Upper lobe of right lung (tissue), 1 donor: Measurements from ENCODE around the gene MICAL1. TPM values are rescaled to one million over a fixed set of nuclear protein-coding genes. Genes with fewer than 3 reads are reported as not detected.

Experiments used
- ATAC-seq: fragments of 200-7000 bp; cut with Tn5 transposase; one replicate; pipeline ENCODE4 v1.9.1; 2020; ENCODE audit warnings: mild to moderate bottlenecking, moderate library complexity
- DNase-seq: peaks from one replicate; pipeline ENCODE4 v3.0.0-alpha.2; 2020
- H3K27ac ChIP-seq: fragments of 200-600 bp; one replicate; pipeline ENCODE4 v1.8.0; 2022
- H3K27me3 ChIP-seq: fragments of 200-600 bp; one replicate; pipeline ENCODE4 v1.8.0; 2022; ENCODE audit warnings: mild to moderate bottlenecking
- H3K36me3 ChIP-seq: fragments of 200-600 bp; one replicate; pipeline ENCODE4 v1.8.0; 2022
- H3K4me1 ChIP-seq: fragments of 200-600 bp; one replicate; pipeline ENCODE4 v1.8.0; 2022
- H3K4me3 ChIP-seq: fragments of 200-600 bp; one replicate; pipeline ENCODE4 v1.8.0; 2022; ENCODE audit warnings: mild to moderate bottlenecking
- H3K9me3 ChIP-seq: fragments of 200-600 bp; one replicate; pipeline ENCODE4 v1.8.0; 2022
- intact Hi-C: fragments of 100-400 bp; cut with DNase I; formaldehyde crosslinking; loops from one replicate; pipeline ENCODE4 v1.11.0; 2022
- total RNA-seq: library from RNA; stranded (reverse); fragmentation: NEBNext Ultra II Directional; extraction: Animal tissue kit (Norgen Biotek cat#: 25700); gene quantifications from one replicate; pipeline ENCODE4 v1.2.1, GENCODE V29; 2021
- TF ChIP-seq, protein P1 (sequence below): fragments of 200-600 bp; IDR thresholded peaks from one replicate; pipeline ENCODE4 v1.8.0; 2022; ENCODE audit warnings: antibody characterized with exemption
- donor health status: DM: no; HTN: yes; CAD: no; lungs with severe emphysema.

Gene MICAL1
- total RNA-seq, 1 donor from 2014 or later = 53.6 TPM

- intact Hi-C loops = no loop called here
- H3K27ac ChIP-seq = no peak overlapping the region
- TF ChIP-seq, protein P1, sequence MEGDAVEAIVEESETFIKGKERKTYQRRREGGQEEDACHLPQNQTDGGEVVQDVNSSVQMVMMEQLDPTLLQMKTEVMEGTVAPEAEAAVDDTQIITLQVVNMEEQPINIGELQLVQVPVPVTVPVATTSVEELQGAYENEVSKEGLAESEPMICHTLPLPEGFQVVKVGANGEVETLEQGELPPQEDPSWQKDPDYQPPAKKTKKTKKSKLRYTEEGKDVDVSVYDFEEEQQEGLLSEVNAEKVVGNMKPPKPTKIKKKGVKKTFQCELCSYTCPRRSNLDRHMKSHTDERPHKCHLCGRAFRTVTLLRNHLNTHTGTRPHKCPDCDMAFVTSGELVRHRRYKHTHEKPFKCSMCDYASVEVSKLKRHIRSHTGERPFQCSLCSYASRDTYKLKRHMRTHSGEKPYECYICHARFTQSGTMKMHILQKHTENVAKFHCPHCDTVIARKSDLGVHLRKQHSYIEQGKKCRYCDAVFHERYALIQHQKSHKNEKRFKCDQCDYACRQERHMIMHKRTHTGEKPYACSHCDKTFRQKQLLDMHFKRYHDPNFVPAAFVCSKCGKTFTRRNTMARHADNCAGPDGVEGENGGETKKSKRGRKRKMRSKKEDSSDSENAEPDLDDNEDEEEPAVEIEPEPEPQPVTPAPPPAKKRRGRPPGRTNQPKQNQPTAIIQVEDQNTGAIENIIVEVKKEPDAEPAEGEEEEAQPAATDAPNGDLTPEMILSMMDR = no peak
- no peaks in the 10 kb centered on the region for H3K9me3 ChIP-seq
- H3K36me3 ChIP-seq = peaks cover 30% of the 10 kb centered on the region
- H3K27me3 ChIP-seq = no peaks in the 10 kb centered on the region
- peaks cover 19% of the 10 kb centered on the region for H3K4me1 ChIP-seq
- ATAC-seq (no peak), DNase-seq (no peak)
- H3K4me3 ChIP-seq = no peak overlapping the region
Observed at GRCh38 chr6:109450801-109451200, 4.8 kb downstream of the MICAL1 start.

GRCh38 chr6:109449795-109450673, 5.5 kb downstream of the MICAL1 start:
- Histone ChIP-seq H3K9me3 (no peaks in the 10 kb centered on the region), H3K27me3 (no peaks in the 10 kb centered on the region), H3K27ac (no peak overlapping the region), H3K4me3 (no peak overlapping the region), H3K4me1 (peaks cover 19% of the 10 kb centered on the region), H3K36me3 (peaks cover 38% of the 10 kb centered on the region)
- DNase-seq (no peak), ATAC-seq (no peak)
- intact Hi-C loops = no loop called here
- TF ChIP-seq, protein P1 = no peak

- Histone ChIP-seq H3K9me3 (no peaks in the 10 kb centered on the region), H3K4me1 (peaks cover 13% of the 10 kb centered on the region), H3K4me3 (no peak overlapping the region), H3K36me3 (peaks cover 46% of the 10 kb centered on the region), H3K27me3 (no peaks in the 10 kb centered on the region), H3K27ac (no peak overlapping the region)
- ATAC-seq = no peak
- intact Hi-C loops = no loop called here
- no peak for DNase-seq
- TF ChIP-seq, protein P1 = no peak
Observed at GRCh38 chr6:109449064-109449794, 6.3 kb downstream of the MICAL1 start.

- TF ChIP-seq, protein P1 = no peak
- peaks cover 52% of the 10 kb centered on the region for H3K36me3 ChIP-seq
Observed at GRCh38 chr6:109448615-109449014, 7.0 kb downstream of the MICAL1 start.

DNA sequence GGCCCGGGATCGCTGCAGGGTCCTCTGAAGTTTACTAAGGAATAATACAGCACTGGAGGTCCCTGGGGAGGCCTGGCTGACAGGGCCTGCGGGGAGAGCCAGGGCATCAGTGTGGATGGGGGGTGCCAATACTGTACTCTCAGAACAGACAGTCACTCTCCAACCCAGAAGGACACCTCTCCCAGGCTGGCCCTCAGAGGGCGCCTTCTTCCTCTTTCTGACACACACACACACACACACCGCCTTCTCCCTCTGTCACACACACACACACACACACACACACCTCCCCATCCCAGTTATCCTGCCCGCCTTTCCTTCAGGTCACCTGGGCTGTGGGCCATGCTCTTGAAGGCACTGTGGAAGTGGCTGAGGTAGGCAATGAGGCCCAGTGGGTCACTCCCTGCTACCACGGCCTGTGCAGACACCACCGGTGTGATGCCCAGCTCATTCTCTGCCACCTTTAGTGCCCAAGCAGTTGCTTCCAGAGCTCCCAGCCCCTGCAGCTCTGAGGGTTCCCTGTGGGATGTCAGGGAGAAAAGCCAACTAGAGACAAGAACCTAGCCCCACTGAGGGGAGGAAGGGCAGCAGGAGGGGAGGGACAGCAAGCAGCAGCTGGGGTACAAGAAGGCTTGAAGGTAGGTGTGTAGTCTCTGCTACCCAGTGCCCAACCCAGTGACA, 7.6 kb downstream of the MICAL1 start:
- H3K36me3 ChIP-seq = peaks cover 48% of the 10 kb centered on the region
- TF ChIP-seq, protein P1 = no peak
- H3K4me3 ChIP-seq = no peak overlapping the region
- no peaks in the 10 kb centered on the region for H3K27me3 ChIP-seq
- H3K4me1 ChIP-seq = peaks cover under 1% of the 10 kb centered on the region
- H3K27ac ChIP-seq = no peak overlapping the region
- intact Hi-C loops = no loop called here
- DNase-seq (no peak), ATAC-seq (peak; percentile 11)
- no peaks in the 10 kb centered on the region for H3K9me3 ChIP-seq

More at GRCh38 chr6:109448615-109449014, 7.0 kb downstream of the MICAL1 start:
- DNase-seq = no peak
- Histone ChIP-seq H3K4me1 (peaks cover 7% of the 10 kb centered on the region), H3K4me3 (no peak overlapping the region), H3K27me3 (no peaks in the 10 kb centered on the region), H3K9me3 (no peaks in the 10 kb centered on the region), H3K27ac (no peak overlapping the region)
- no peak for ATAC-seq
- intact Hi-C loops = no loop called here
